Coronary artery (tissue), 2 donors: Measurements from ENCODE around the gene ZKSCAN8.
A peak's percentile ranks its signal among the peaks of the same experiment; 100 is the strongest.

Experiments used
- DNase-seq: peaks from one replicate; pipeline ENCODE4 v3.0.0-alpha.2; 2017; ENCODE audit warnings: low spot score
- H3K27ac ChIP-seq, 2 donors: fragments of 200-600 bp; sonication (generic); one replicate each; pipeline ENCODE4 v1.5.1; 2016 to 2019
- H3K4me3 ChIP-seq: fragments of 200-600 bp; sonication (generic); 2 replicates; pipeline ENCODE4 v1.5.1; 2016; ENCODE audit warnings: mild to moderate bottlenecking, moderate library complexity
- CTCF ChIP-seq: fragments of 200-600 bp; sonication (generic); IDR thresholded peaks from one replicate; pipeline ENCODE4 v1.5.1; 2019; ENCODE audit warnings: antibody characterized with exemption

ZKSCAN8 gene

GRCh38 chr6:28139860-28140543 lies 1.7 kb upstream of the ZKSCAN8 start:
- H3K4me3 ChIP-seq: no peak overlapping the region
- no peak for TF ChIP-seq CTCF
- no peak overlapping the region for H3K27ac ChIP-seq
- no peak for DNase-seq

GRCh38 chr6:28140616-28141015 lies 1.1 kb upstream of the ZKSCAN8 start:
- no peak for DNase-seq
- Histone ChIP-seq H3K27ac (no peak overlapping the region), H3K4me3 (no peak overlapping the region)
- no peak for TF ChIP-seq CTCF

- H3K4me3 ChIP-seq: peak overlapping the region; percentile 96
- H3K27ac ChIP-seq: peak overlapping the region in 1 of 2 donors; percentile 65
- TF ChIP-seq CTCF: no peak
- no peak for DNase-seq
Observed at GRCh38 chr6:28142446-28142845, 763 bp downstream of the ZKSCAN8 start.

GRCh38 chr6:28145231-28145630 lies 3.5 kb downstream of the ZKSCAN8 start:
- H3K27ac ChIP-seq: no peak overlapping the region
- no peak for TF ChIP-seq CTCF
- no peak for DNase-seq
- H3K4me3 ChIP-seq: no peak overlapping the region

- DNase-seq: no peak
- no peak overlapping the region for H3K27ac ChIP-seq
- no peak for TF ChIP-seq CTCF
Observed at GRCh38 chr6:28152531-28152930, 10.8 kb downstream of the ZKSCAN8 start.

GRCh38 chr6:28153546-28153945 lies 11.9 kb downstream of the ZKSCAN8 start:
- DNase-seq: no peak
- H3K4me3 ChIP-seq: no peak overlapping the region
- no peak overlapping the region for H3K27ac ChIP-seq
- no peak for TF ChIP-seq CTCF

More at GRCh38 chr6:28152531-28152930, 10.8 kb downstream of the ZKSCAN8 start:
- no peak overlapping the region for H3K4me3 ChIP-seq

- no peak for DNase-seq
Observed at GRCh38 chr6:28154357-28154756, 12.7 kb downstream of the ZKSCAN8 start.

More at GRCh38 chr6:28154357-28154756, 12.7 kb downstream of the ZKSCAN8 start:
- H3K27ac ChIP-seq: no peak overlapping the region
- H3K4me3 ChIP-seq: no peak overlapping the region
- no peak for TF ChIP-seq CTCF
